GM13976 (cell line): ENCODE measurements around the gene PTPRG.

Experiments
- DNase-seq: peaks from one replicate; pipeline ENCODE4 v3.0.0; 2012; ENCODE audit warnings: low spot score
- CTCF ChIP-seq: IDR thresholded peaks from 2 replicates; pipeline ENCODE4 v1.5.1; 2012; ENCODE audit warnings: borderline replicate concordance, mild to moderate bottlenecking; ENCODE audit not compliant: insufficient read depth; ENCODE audit errors: extremely low read depth, missing control alignments, control extremely low read depth
- in situ Hi-C: fragments of 300-500 bp; cut with MboI; formaldehyde crosslinking; loops from one replicate; pipeline ENCODE4 v1.12.0; 2022; ENCODE audit warnings: low sequenced_read_pairs, mixed read lengths, inconsistent platforms; ENCODE audit not compliant: unreplicated experiment

PTPRG gene

GRCh38 chr3:61865466-61866152, 304.2 kb downstream of the PTPRG start:
- no peak for DNase-seq
- no peak for TF ChIP-seq CTCF
- in situ Hi-C loops, result no loop called here

GRCh38 chr3:61866153-61866542, 304.8 kb downstream of the PTPRG start:
- no peak for TF ChIP-seq CTCF
- no peak for DNase-seq
- in situ Hi-C loops, result no loop called here

GRCh38 chr3:61866961-61867461, 305.6 kb downstream of the PTPRG start:
- no peak for DNase-seq
- in situ Hi-C loops, result no loop called here
- no peak for TF ChIP-seq CTCF

GRCh38 chr3:61868499-61868898, 307.1 kb downstream of the PTPRG start:
- in situ Hi-C loops, result no loop called here
- no peak for TF ChIP-seq CTCF
- DNase-seq, result no peak

GRCh38 chr3:61869371-61869770, 308.0 kb downstream of the PTPRG start:
- in situ Hi-C loops, result no loop called here
- no peak for DNase-seq
- no peak for TF ChIP-seq CTCF

GRCh38 chr3:61871644-61872043, 310.3 kb downstream of the PTPRG start:
- in situ Hi-C loops, result loop anchor here (10.0 kb wide), 1 partner anchor 63 kb away; no protein-coding TSS in a partner anchor
- TF ChIP-seq CTCF, result no peak

GRCh38 chr3:61872077-61872706, 310.8 kb downstream of the PTPRG start:
- TF ChIP-seq CTCF, result no peak
- in situ Hi-C loops, result loop anchor here (10.0 kb wide), 1 partner anchor 63 kb away; no protein-coding TSS in a partner anchor
- DNase-seq, result no peak

More at GRCh38 chr3:61871644-61872043, 310.3 kb downstream of the PTPRG start:
- DNase-seq, result no peak
